Neural progenitor cell (in vitro differentiated cells): ENCODE measurements around the gene MYH7. TPM values are rescaled to one million over a fixed set of nuclear protein-coding genes. Genes with fewer than 3 reads are reported as not detected.

Experiments
- DNase-seq: peaks from one replicate; pipeline ENCODE4 v3.0.0-alpha.2; 2016; ENCODE audit warnings: low spot score
- H2AFZ ChIP-seq: fragments of 200-600 bp; sonication (generic); replicated peaks from 2 replicates; pipeline ENCODE4 v1.6.1; 2016; ENCODE audit warnings: antibody characterized with exemption
- H3F3A ChIP-seq: fragments of 200-600 bp; sonication (generic); 2 replicates; pipeline ENCODE4 v1.6.1; 2016; ENCODE audit warnings: antibody characterized with exemption, low read depth
- H3K27ac ChIP-seq: fragments of 200-600 bp; sonication (generic); 2 replicates; pipeline ENCODE4 v1.5.1; 2016; ENCODE audit warnings: mild to moderate bottlenecking
- H3K27me3 ChIP-seq: fragments of 200-600 bp; sonication (generic); 2 replicates; pipeline ENCODE4 v1.6.1; 2016; ENCODE audit warnings: mild to moderate bottlenecking, moderate library complexity
- H3K36me3 ChIP-seq: fragments of 200-600 bp; sonication (generic); 2 replicates; pipeline ENCODE4 v1.5.1; 2016
- H3K4me1 ChIP-seq: fragments of 200-600 bp; sonication (generic); 2 replicates; pipeline ENCODE4 v1.6.1; 2016; ENCODE audit warnings: mixed run types
- H3K4me2 ChIP-seq: fragments of 200-600 bp; sonication (generic); 2 replicates; pipeline ENCODE4 v1.6.1; 2016
- H3K4me3 ChIP-seq: fragments of 200-600 bp; sonication (generic); 2 replicates; pipeline ENCODE4 v1.5.1; 2016
- H3K79me2 ChIP-seq: fragments of 200-600 bp; sonication (generic); 2 replicates; pipeline ENCODE4 v1.6.1; 2016; ENCODE audit warnings: low read depth
- H3K9ac ChIP-seq: fragments of 200-600 bp; sonication (generic); 2 replicates; pipeline ENCODE4 v1.6.1; 2016
- H3K9me3 ChIP-seq: fragments of 200-600 bp; sonication (generic); 2 replicates; pipeline ENCODE4 v1.5.1; 2016; ENCODE audit warnings: low read depth
- H4K20me1 ChIP-seq: fragments of 200-600 bp; sonication (generic); 2 replicates; pipeline ENCODE4 v1.6.1; 2016; ENCODE audit warnings: low read depth
- H3K27ac Mint-ChIP-seq: 3 replicates; pipeline ENCODE4 v1.8.0; 2021; ENCODE audit warnings: mixed read lengths
- H3K27me3 Mint-ChIP-seq: 2 replicates; pipeline ENCODE4 v1.8.0; 2022; ENCODE audit warnings: low read depth, mild to moderate bottlenecking, inconsistent platforms, moderate library complexity, mixed read lengths; ENCODE audit not compliant: insufficient read depth
- H3K36me3 Mint-ChIP-seq: 3 replicates; pipeline ENCODE4 v1.8.0; 2021; ENCODE audit warnings: mixed read lengths
- H3K4me1 Mint-ChIP-seq: 3 replicates; pipeline ENCODE4 v1.8.0; 2021; ENCODE audit warnings: mixed read lengths
- H3K4me3 Mint-ChIP-seq: 3 replicates; pipeline ENCODE4 v1.8.0; 2021; ENCODE audit warnings: mild to moderate bottlenecking, moderate library complexity, mixed read lengths
- H3K9me3 Mint-ChIP-seq: 3 replicates; pipeline ENCODE4 v1.8.0; 2020; ENCODE audit warnings: mixed read lengths
- EZH2 ChIP-seq: fragments of 200-600 bp; sonication (generic); IDR thresholded peaks from 2 replicates; pipeline ENCODE4 v1.6.1; 2017; ENCODE audit warnings: antibody characterized with exemption, mild to moderate bottlenecking, moderate library complexity
- EZH2phosphoT487 ChIP-seq: fragments of 200-600 bp; sonication (generic); IDR thresholded peaks from 2 replicates; pipeline ENCODE4 v1.6.1; 2017; ENCODE audit warnings: antibody characterized with exemption
- total RNA-seq: library from RNA; depleted of rRNA; stranded (reverse); fragments of >200 nt; gene quantifications from 2 replicates; pipeline ENCODE4 v1.2.3, GENCODE V29; 2015; ENCODE audit warnings: low replicate concordance
- TF ChIP-seq, protein P1 (sequence below): fragments of 200-600 bp; sonication (generic); IDR thresholded peaks from 2 replicates; pipeline ENCODE4 v1.5.1; 2017; ENCODE audit warnings: antibody characterized with exemption, mild to moderate bottlenecking

MYH7 gene
- total RNA-seq, 1 donor from 2014 or later: not detected

DNA sequence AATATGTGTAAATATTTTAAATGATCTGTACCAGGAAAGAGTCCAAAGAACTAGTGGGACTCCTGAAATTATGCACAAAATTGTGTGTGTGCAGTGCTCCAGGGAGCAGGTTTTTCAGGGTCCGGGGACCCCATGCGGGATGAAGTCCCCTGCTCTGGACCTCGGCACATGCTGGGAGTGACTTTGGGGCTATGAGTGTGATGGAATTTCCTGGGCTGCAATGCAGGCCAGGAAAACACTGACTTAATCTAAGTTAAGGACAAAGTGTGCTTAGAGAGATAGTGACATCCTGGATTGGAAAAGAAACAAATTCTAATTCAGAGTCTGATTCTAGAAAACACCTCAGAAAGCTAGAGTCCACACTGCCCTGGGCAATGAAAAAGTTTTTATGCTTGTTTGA is 21.2 kb downstream of the MYH7 start:
- TF ChIP-seq, protein P1, sequence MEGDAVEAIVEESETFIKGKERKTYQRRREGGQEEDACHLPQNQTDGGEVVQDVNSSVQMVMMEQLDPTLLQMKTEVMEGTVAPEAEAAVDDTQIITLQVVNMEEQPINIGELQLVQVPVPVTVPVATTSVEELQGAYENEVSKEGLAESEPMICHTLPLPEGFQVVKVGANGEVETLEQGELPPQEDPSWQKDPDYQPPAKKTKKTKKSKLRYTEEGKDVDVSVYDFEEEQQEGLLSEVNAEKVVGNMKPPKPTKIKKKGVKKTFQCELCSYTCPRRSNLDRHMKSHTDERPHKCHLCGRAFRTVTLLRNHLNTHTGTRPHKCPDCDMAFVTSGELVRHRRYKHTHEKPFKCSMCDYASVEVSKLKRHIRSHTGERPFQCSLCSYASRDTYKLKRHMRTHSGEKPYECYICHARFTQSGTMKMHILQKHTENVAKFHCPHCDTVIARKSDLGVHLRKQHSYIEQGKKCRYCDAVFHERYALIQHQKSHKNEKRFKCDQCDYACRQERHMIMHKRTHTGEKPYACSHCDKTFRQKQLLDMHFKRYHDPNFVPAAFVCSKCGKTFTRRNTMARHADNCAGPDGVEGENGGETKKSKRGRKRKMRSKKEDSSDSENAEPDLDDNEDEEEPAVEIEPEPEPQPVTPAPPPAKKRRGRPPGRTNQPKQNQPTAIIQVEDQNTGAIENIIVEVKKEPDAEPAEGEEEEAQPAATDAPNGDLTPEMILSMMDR: no peak
- TF ChIP-seq EZH2phosphoT487 (no peak), EZH2 (no peak)
- no peaks in the 10 kb centered on the region for H3K36me3 ChIP-seq
- no peak overlapping the region for H3K4me2 ChIP-seq
- Mint-ChIP-seq H3K27ac (peak overlapping the region; percentile 46), H3K4me1 (peaks cover 15% of the 10 kb centered on the region), H3K36me3 (no peaks in the 10 kb centered on the region), H3K4me3 (no peak overlapping the region), H3K27me3 (peaks cover 6% of the 10 kb centered on the region), H3K9me3 (no peaks in the 10 kb centered on the region)
- H3K4me1 ChIP-seq: no peaks in the 10 kb centered on the region
- no peak overlapping the region for H2AFZ ChIP-seq
- H3K9me3 ChIP-seq: no peaks in the 10 kb centered on the region
- H3K9ac ChIP-seq: no peak overlapping the region
- H3K27me3 ChIP-seq: no peaks in the 10 kb centered on the region
- H3K27ac ChIP-seq: no peak overlapping the region
- no peaks in the 10 kb centered on the region for H3F3A ChIP-seq
- DNase-seq: no peak
- H3K4me3 ChIP-seq: no peak overlapping the region
- no peaks in the 10 kb centered on the region for H3K79me2 ChIP-seq
- H4K20me1 ChIP-seq: no peaks in the 10 kb centered on the region

DNA sequence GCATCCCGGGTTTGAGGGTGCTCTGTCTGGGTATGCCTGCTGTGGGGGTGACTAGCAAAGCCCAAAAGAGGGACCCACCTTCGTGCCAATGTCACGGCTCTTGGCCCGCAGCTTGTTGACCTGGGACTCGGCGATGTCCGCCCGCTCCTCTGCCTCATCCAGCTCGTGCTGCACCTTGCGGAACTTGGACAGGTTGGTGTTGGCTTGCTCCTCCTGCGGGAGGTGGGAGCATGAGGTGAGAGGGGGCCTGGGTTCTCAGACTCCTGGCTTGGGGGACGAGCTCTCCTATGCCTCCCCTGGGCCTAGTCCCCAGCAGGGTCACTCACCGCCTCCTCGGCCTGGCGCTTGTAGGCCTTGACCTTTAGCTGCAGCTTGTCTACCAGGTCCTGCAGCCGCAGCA is 21.8 kb downstream of the MYH7 start:
- H3K27ac ChIP-seq: no peak overlapping the region
- H3K79me2 ChIP-seq: no peaks in the 10 kb centered on the region
- H3K9me3 ChIP-seq: no peaks in the 10 kb centered on the region
- H3F3A ChIP-seq: no peaks in the 10 kb centered on the region
- no peak overlapping the region for H3K4me3 ChIP-seq
- no peak overlapping the region for H3K9ac ChIP-seq
- Mint-ChIP-seq H3K27ac (no peak overlapping the region), H3K4me3 (no peak overlapping the region), H3K36me3 (no peaks in the 10 kb centered on the region), H3K4me1 (peaks cover 18% of the 10 kb centered on the region), H3K27me3 (peaks cover 6% of the 10 kb centered on the region), H3K9me3 (no peaks in the 10 kb centered on the region)
- H3K4me1 ChIP-seq: no peaks in the 10 kb centered on the region
- H2AFZ ChIP-seq: no peak overlapping the region
- no peak for DNase-seq
- H3K36me3 ChIP-seq: no peaks in the 10 kb centered on the region
- TF ChIP-seq EZH2 (no peak), EZH2phosphoT487 (no peak)
- TF ChIP-seq, protein P1: no peak
- H4K20me1 ChIP-seq: no peaks in the 10 kb centered on the region
- H3K4me2 ChIP-seq: no peak overlapping the region
- no peaks in the 10 kb centered on the region for H3K27me3 ChIP-seq

DNA sequence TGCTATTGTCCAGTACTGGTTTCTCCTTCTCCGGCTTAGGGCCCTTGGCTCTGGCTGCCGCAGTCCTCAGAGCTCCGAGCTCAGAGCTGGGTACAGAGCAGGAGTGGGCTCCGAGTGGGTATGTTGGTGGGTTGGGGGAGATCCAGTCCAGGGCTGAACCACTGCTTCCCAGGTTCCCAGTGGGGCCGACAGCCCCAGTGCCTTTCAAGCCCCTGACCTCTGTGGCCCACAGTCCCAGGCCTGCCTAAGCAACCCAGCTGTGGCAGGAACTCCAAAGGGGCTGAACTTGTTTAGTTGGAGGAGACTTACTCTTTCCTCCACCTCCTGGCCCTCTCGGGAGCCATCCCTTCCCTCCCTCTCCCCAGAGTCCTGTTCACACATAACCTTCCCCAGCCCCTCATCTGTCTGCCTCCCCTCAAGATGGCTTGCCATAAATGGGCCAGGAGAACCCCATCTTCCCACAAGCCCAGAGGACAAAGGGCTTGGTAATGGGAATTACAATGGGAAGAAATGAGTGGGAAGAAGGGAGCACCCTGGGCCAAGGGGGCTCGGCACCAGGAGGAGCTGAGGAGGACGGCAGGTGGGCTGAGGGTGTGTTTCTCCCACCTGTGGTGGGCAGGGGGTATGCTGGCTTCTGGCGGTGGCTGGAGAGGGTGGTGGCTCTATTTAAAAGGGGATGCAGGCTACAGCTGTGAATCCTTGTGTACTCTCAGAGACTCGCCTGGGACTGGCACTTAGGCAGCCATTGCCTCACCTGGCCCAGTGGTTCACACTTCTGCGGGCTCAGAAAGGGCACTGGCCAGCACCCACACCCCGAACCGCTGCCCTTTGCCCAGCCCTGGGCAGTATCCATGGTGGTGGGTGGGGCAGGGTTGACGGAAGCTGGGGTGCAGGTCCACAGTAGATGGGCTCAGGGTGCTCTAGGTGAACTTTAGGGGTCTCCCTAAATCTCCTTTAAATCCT is 23.6 kb downstream of the MYH7 start:
- DNase-seq: no peak
- H2AFZ ChIP-seq: no peak overlapping the region
- H3F3A ChIP-seq: no peaks in the 10 kb centered on the region
- H3K27me3 Mint-ChIP-seq: peaks cover 8% of the 10 kb centered on the region
- H3K27me3 ChIP-seq: no peaks in the 10 kb centered on the region
- no peaks in the 10 kb centered on the region for H3K79me2 ChIP-seq
- no peak overlapping the region for H3K4me2 ChIP-seq
- H3K4me1 ChIP-seq: no peaks in the 10 kb centered on the region
- H3K9me3 ChIP-seq: no peaks in the 10 kb centered on the region
- H3K4me3 ChIP-seq: no peak overlapping the region
- no peak overlapping the region for H3K27ac ChIP-seq
- H3K4me1 Mint-ChIP-seq: peaks cover 15% of the 10 kb centered on the region
- no peak overlapping the region for H3K4me3 Mint-ChIP-seq
- no peaks in the 10 kb centered on the region for H3K36me3 ChIP-seq
- H3K9me3 Mint-ChIP-seq: no peaks in the 10 kb centered on the region
- peak overlapping the region; percentile 62 for H3K27ac Mint-ChIP-seq
- no peaks in the 10 kb centered on the region for H4K20me1 ChIP-seq
- no peak for TF ChIP-seq EZH2phosphoT487
- no peak overlapping the region for H3K9ac ChIP-seq
- H3K36me3 Mint-ChIP-seq: no peaks in the 10 kb centered on the region
